Heart right ventricle (tissue), 16 donors: ENCODE data around the gene RUFY2. TPM values are rescaled to one million over a fixed set of nuclear protein-coding genes. Genes with fewer than 3 reads are reported as not detected.

Experiments
- ATAC-seq, 8 donors: fragments of 200-7000 bp; cut with Tn5 transposase; one replicate each; pipeline ENCODE4 v1.9.1; 2020; ENCODE audit warnings: mild to moderate bottlenecking in 8 of 8, moderate library complexity in 8 of 8, moderate number of reproducible peaks in 1 of 8
- DNase-seq, 2 donors: peaks; one replicate each; pipeline ENCODE4 v3.0.0-alpha.2; 2020
- H3K27ac ChIP-seq, 10 donors: fragments of 200-600 bp; sonication (generic) in 2 of 10; one replicate each; pipeline versions ENCODE4 v1.5.0 to v1.8.0; 2020 to 2022; ENCODE audit warnings: mild to moderate bottlenecking in 3 of 10
- H3K27me3 ChIP-seq, 7 donors: fragments of 200-600 bp; one replicate each; pipeline ENCODE4 v1.8.0; 2021 to 2022; ENCODE audit warnings: mild to moderate bottlenecking in 2 of 7
- H3K36me3 ChIP-seq, 9 donors: fragments of 200-600 bp; sonication (generic) in 1 of 9; one replicate each; pipeline versions ENCODE4 v1.5.0 to v1.8.0; 2020 to 2022; ENCODE audit warnings: mild to moderate bottlenecking in 2 of 9
- H3K4me1 ChIP-seq, 9 donors: fragments of 200-600 bp; sonication (generic) in 1 of 9; one replicate each; pipeline versions ENCODE4 v1.5.0 to v1.8.0; 2020 to 2022; ENCODE audit warnings: mild to moderate bottlenecking in 4 of 9
- H3K4me3 ChIP-seq, 10 donors: fragments of 200-600 bp; sonication (generic) in 2 of 10; one replicate each; pipeline versions ENCODE4 v1.5.0 to v1.8.0; 2020 to 2022; ENCODE audit warnings: mild to moderate bottlenecking in 7 of 10, moderate library complexity in 2 of 10
- H3K9me3 ChIP-seq, 11 donors: fragments of 200-600 bp in 10 of 11; sonication (generic) in 2 of 11; one replicate each; pipeline versions ENCODE4 v1.5.0 to v1.8.0; 2013 to 2022; ENCODE audit warnings: mild to moderate bottlenecking in 2 of 11, control low read depth in 1 of 11, moderate library complexity in 1 of 11
- WGBS, 2 donors: extraction: QIAGEN DNeasy Blood & Tissue Kit; methylation state at CpG; one replicate each; pipeline ENCODE4 v1.1.7; 2013; ENCODE audit warnings: inconsistent platforms in 1 of 2; 5-methylcytosine and 5-hydroxymethylcytosine counted together
- intact Hi-C, 10 donors: fragments of 100-400 bp; cut with DNase I; formaldehyde crosslinking; loops; one replicate each; pipeline versions ENCODE4 v1.11.1 to v1.14.2; 2022
- polyA plus RNA-seq, 2 donors: library from polyadenylated mRNA; stranded (reverse); fragments of 200-250 nt; gene quantifications; one replicate each; pipeline ENCODE4 v1.2.3, GENCODE V29; 2013
- total RNA-seq, 10 donors: library from RNA; stranded (reverse); fragmentation: NEBNext Ultra II Directional in 3 of 10; extraction: Animal tissue kit (Norgen Biotek cat#: 25700) in 3 of 10; gene quantifications; one replicate each; pipeline versions ENCODE4 v1.2.1 to v1.2.4, GENCODE V29; 2021 to 2023
- TF ChIP-seq, protein P1 (sequence below), 9 donors: fragments of 200-600 bp; sonication (generic) in 2 of 9; IDR thresholded peaks; one replicate each; pipeline versions ENCODE4 v1.5.0 to v1.8.0; 2021 to 2022; ENCODE audit warnings: antibody characterized with exemption in 9 of 9, mild to moderate bottlenecking in 5 of 9, moderate library complexity in 1 of 9
- donor health status: Arrhythmogenic right ventricular cardiomyopathy.
- donor health status: ischemic (EF 13 %, LVEDD 7.1; RV severe dilation, severe dysfunction).
- donor health status: healthy with polysubstance abuse.
- donor health status: DM: no; HTN: yes; CAD: no.
- donor health status: DM: no; HTN: no; CAD: no.
- donor health status: ischemic (EF 25% LVEDD 6.9; RV normal size, moderate dysfunction).
- donor health status: ischemic (EF 25% LVEDD 5.7; RV mildly dilated, moderate dysfunction).
- donor health status: healthy.
- donor health status: DM: yes; HTN: yes; CAD: no.
- donor health status: Ischemic cardiomyopathy.
- donor health status: ischemic (EF 35%, LVEDD 5.7; RV mildly dilated, moderate dysfunction).
- donor health status: nonischemic (EF 11% LVEDD 7.7; RV severe dilation, severe dysfunction).
- donor health status: DM: yes; HTN: yes; CAD: no.
- donor health status: PGD.
- donor health status: ischemic (EF 29% LVEDD 5.4; RV normal size, mild dysfunction).
- donor health status: nonischemic (EF 23%, LVEDD 6.1; RV moderate dilation, normal function).

Gene RUFY2
- total and polyA plus RNA-seq, 12 donors: 2.6 to 11.6 (median 8.3) TPM

DNA sequence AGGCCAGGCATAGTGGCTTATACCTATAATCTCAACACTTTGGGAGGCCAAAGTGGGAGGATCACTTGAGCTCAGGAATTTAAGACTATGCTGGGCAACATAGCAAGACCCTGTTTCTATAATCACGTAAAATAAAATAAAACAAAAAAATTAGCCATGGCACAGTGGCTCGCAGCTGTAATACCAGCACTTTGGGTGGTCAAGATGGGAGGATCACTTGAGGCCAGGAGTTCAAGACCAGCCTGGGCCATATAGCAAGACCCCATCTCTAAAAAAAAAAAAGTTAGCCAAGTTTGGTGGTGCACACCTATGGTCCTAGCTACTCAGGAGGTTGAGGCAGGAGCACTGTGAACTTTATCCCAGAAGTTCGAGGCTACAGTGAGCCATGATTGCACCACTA, 33.8 kb upstream of the RUFY2 start:
- H3K4me1 ChIP-seq: peaks cover 0 to 4% (median 0%) of the 10 kb centered on the region in 9 donors
- no peak for ATAC-seq

DNA sequence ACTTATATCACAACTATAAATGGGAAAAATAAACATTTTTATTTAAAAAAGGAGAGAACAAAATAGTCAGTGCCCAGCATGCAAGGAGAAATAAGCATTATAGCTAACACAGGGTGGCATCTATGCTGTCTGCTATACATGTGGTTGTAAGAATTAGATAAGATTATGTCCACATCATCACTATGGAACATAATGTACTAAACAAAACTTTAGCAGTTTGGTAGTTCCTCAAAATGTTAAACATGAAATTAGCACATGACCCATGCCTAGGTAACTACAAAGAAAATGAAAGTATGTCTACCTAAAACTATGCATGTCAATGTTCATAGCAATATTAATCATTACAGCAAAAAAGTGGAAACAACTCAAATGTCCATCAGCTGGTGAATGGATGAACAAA, 28.7 kb upstream of the RUFY2 start:
- TF ChIP-seq, protein P1, sequence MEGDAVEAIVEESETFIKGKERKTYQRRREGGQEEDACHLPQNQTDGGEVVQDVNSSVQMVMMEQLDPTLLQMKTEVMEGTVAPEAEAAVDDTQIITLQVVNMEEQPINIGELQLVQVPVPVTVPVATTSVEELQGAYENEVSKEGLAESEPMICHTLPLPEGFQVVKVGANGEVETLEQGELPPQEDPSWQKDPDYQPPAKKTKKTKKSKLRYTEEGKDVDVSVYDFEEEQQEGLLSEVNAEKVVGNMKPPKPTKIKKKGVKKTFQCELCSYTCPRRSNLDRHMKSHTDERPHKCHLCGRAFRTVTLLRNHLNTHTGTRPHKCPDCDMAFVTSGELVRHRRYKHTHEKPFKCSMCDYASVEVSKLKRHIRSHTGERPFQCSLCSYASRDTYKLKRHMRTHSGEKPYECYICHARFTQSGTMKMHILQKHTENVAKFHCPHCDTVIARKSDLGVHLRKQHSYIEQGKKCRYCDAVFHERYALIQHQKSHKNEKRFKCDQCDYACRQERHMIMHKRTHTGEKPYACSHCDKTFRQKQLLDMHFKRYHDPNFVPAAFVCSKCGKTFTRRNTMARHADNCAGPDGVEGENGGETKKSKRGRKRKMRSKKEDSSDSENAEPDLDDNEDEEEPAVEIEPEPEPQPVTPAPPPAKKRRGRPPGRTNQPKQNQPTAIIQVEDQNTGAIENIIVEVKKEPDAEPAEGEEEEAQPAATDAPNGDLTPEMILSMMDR (IDR thresholded peaks at IDR 0.05): no peak
- no peak for ATAC-seq

More for the DNA sequence above, 33.8 kb upstream of the RUFY2 start:
- DNase-seq: no peak
- Histone ChIP-seq H3K27ac (no peak overlapping the region), H3K36me3 (peaks cover 0 to 33% (median 0%) of the 10 kb centered on the region in 9 donors), H3K4me3 (no peak overlapping the region), H3K9me3 (no peaks in the 10 kb centered on the region), H3K27me3 (no peaks in the 10 kb centered on the region)
- 97 to 99% methylated on average over 3 of the region's 3 CpGs for WGBS, 2 donors
- intact Hi-C loops: no loop called here
- TF ChIP-seq, protein P1 (IDR thresholded peaks at IDR 0.05): no peak

DNA sequence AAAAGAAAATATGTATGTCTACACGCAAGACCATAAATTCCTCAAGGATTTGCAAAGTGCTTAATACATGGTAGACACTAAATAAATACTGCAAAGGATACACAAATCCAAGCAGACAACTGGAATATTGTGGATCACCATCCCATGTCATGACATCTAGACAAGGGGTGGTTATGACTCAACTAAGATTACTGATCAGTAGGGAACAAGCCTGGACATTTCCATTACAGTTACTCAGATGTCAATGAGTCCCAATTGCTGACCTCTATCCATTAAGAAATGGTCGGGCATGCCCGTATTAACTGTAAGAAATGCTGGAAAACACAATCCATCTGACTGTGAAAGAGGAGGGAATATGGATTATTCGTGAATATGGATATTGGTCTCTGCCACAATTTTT, 27.6 kb upstream of the RUFY2 start:
- peaks cover 0 to 40% (median 0%) of the 10 kb centered on the region in 9 donors for H3K36me3 ChIP-seq
- H3K4me1 ChIP-seq: peaks cover 0 to 4% (median 0%) of the 10 kb centered on the region in 9 donors
- intact Hi-C loops: no loop called here
- H3K27me3 ChIP-seq: no peaks in the 10 kb centered on the region
- no peak overlapping the region for H3K27ac ChIP-seq
- no peak for DNase-seq
- H3K4me3 ChIP-seq: no peak overlapping the region
- H3K9me3 ChIP-seq: no peaks in the 10 kb centered on the region
- ATAC-seq: no peak
- TF ChIP-seq, protein P1 (IDR thresholded peaks at IDR 0.05): no peak
- 96% methylated on average over 4 of the region's 4 CpGs for WGBS, 2 donors

More for the DNA sequence above, 28.7 kb upstream of the RUFY2 start:
- DNase-seq: no peak
- Histone ChIP-seq H3K36me3 (peaks cover 0 to 34% (median 0%) of the 10 kb centered on the region in 9 donors), H3K9me3 (no peaks in the 10 kb centered on the region), H3K27me3 (no peaks in the 10 kb centered on the region), H3K4me3 (no peak overlapping the region), H3K27ac (no peak overlapping the region), H3K4me1 (peaks cover 0 to 4% (median 0%) of the 10 kb centered on the region in 9 donors)
- intact Hi-C loops: no loop called here

DNA sequence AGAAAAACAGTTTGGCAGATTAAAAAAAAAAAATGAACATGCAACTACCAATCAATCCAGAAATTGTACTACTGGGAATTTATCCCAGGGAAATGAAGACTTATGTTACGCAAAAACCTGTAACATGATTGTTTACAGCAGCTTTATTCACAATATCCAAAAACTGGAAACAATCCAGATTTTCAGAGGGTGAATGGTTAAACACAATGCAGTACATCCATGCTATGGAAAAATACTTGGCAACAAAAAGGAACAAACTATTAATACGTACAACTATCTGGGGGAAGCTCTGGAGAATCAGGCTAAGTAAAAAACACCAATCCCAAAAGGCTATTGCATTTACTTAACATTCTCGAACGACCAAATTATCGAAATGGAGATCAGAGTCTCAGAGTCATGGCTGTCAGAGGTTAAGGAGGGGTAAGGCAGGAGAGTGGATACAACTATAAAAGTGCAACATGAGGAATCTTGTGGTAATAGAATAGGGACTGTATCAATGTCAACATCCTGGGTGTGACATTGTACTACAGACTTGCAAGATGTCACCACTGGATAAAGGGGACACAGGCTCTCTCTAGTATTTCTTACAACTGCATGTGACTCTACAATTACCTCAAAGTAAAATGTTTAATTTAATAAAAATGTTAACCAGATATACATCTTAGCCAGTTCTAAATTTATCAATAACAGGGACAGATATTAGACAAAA, 21.5 kb upstream of the RUFY2 start:
- H3K36me3 ChIP-seq: peaks cover 0 to 31% (median 0%) of the 10 kb centered on the region in 9 donors
- H3K9me3 ChIP-seq: no peaks in the 10 kb centered on the region
- TF ChIP-seq, protein P1 (IDR thresholded peaks at IDR 0.05): no peak
- no peaks in the 10 kb centered on the region for H3K27me3 ChIP-seq
- 83 to 87% methylated on average over 5 of the region's 5 CpGs for WGBS, 2 donors
- no peaks in the 10 kb centered on the region for H3K4me1 ChIP-seq
- H3K27ac ChIP-seq: no peak overlapping the region
- ATAC-seq: no peak
- intact Hi-C loops: no loop called here
- DNase-seq: no peak
- H3K4me3 ChIP-seq: no peak overlapping the region
